ENCODE measurements around the gene MAFB. TPM values are rescaled to one million over a fixed set of nuclear protein-coding genes. Genes with fewer than 3 reads are reported as not detected.
"Not testable (repeated sequence)": the region's sequence is repeated elsewhere in the genome, so short reads cannot be mapped to it uniquely, and the experiment has no call there.

The MAFB gene
- polyA plus RNA-seq: 10 to 100 TPM in 1 of 4 donors, 1 to 10 TPM in 3; 1.1 to 10.7 (median 7.5) TPM
- long read RNA-seq, donor 1, transcript MAFB-201 (1 exons, 3,393 nt): major isoform, 18 of 18 reads
- long read RNA-seq, donor 1, partial matches to known transcripts: 0 of 18 reads
- long read RNA-seq, donor 1, other reads (novel, unspliced or antisense): 0 of 18 reads
- long read RNA-seq, donor 2, transcript MAFB-201 (1 exons, 3,393 nt): major isoform, 5 of 5 reads
- long read RNA-seq, donor 2, partial matches to known transcripts: 0 of 5 reads
- long read RNA-seq, donor 2, other reads (novel, unspliced or antisense): 0 of 5 reads
- long read RNA-seq, donor 3, transcript MAFB-201 (1 exons, 3,393 nt): major isoform, 12 of 12 reads
- long read RNA-seq, donor 3, partial matches to known transcripts: 0 of 12 reads
- long read RNA-seq, donor 3, other reads (novel, unspliced or antisense): 0 of 12 reads
- long read RNA-seq, donor 4: 0 reads
- long read RNA-seq, donor 5, partial matches to known transcripts: 0 of 4 reads
- long read RNA-seq, donor 5, other reads (novel, unspliced or antisense): 0 of 4 reads
- long read RNA-seq, donor 6, partial matches to known transcripts: 0 of 1 reads
- long read RNA-seq, donor 6, other reads (novel, unspliced or antisense): 0 of 1 reads
- long read RNA-seq, donor 7, transcript MAFB-201 (1 exons, 3,393 nt): major isoform, 8 of 8 reads
- long read RNA-seq, donor 7, partial matches to known transcripts: 0 of 8 reads
- long read RNA-seq, donor 7, other reads (novel, unspliced or antisense): 0 of 8 reads
- long read RNA-seq, donor 8, partial matches to known transcripts: 0 of 3 reads
- long read RNA-seq, donor 8, other reads (novel, unspliced or antisense): 0 of 3 reads
- long read RNA-seq, donor 9, partial matches to known transcripts: 0 of 3 reads
- long read RNA-seq, donor 9, other reads (novel, unspliced or antisense): 0 of 3 reads
- long read RNA-seq, donor 10, transcript MAFB-201 (1 exons, 3,393 nt): major isoform, 8 of 8 reads
- long read RNA-seq, donor 10, partial matches to known transcripts: 0 of 8 reads
- long read RNA-seq, donor 10, other reads (novel, unspliced or antisense): 0 of 8 reads

- DNase-seq (peak; percentile 91 to 94), FAIRE-seq (no peak)
- Histone ChIP-seq H3K27ac (ENCODE audit: low read depth in 1 of 3, low read length in 2 of 3) (peak within 1 kb of the TSS; percentile 78 to 94 (median 85)), H3K27me3 (ENCODE audit: control insufficient read depth in 3 of 3, insufficient read depth in 3 of 3, low read length in 3 of 3) (peaks cover 14 to 77% (median 32%) of the 10 kb centered on the region in 3 donors), H3K4me3 (ENCODE audit: low read depth in 1 of 3, low read length in 3 of 3) (peak within 1 kb of the TSS in 2 of 3 donors; percentile 53 to 60), H3K9me3 (ENCODE audit: control insufficient read depth in 2 of 2, insufficient read depth in 1 of 2, low read depth in 1 of 2, low read length in 1 of 2) (no peaks in the 10 kb centered on the region), H3K4me1 (ENCODE audit: control insufficient read depth in 3 of 3, insufficient read depth in 2 of 3, low read depth in 1 of 3, low read length in 2 of 3) (no peaks in the 10 kb centered on the region), H3K36me3 (ENCODE audit: control insufficient read depth in 3 of 3, insufficient read depth in 2 of 3, low read depth in 1 of 3, low read length in 3 of 3) (peaks cover 0 to 6% (median 0%) of the 10 kb centered on the region in 3 donors)
- 0 to 1% (median 1%) methylated on average over 48 to 85 of the region's 85 CpGs for WGBS, 3 donors
Measured at GRCh38 chr20:40689100-40689942, at the start of gene MAFB. TSS of gene MAFB (minus strand) at chr20:40689236. CDS start at chr20:40688850, 386 bp downstream.

GRCh38 chr20:40736468-40736867, 47.4 kb upstream of the MAFB start:
- H3K27me3 ChIP-seq (ENCODE audit: control insufficient read depth in 3 of 3, insufficient read depth in 3 of 3, low read length in 3 of 3); H3K4me3 ChIP-seq (ENCODE audit: low read depth in 1 of 3, low read length in 3 of 3); H3K4me1 ChIP-seq (ENCODE audit: control insufficient read depth in 3 of 3, insufficient read depth in 2 of 3, low read depth in 1 of 3, low read length in 2 of 3); DNase-seq; FAIRE-seq; H3K36me3 ChIP-seq (ENCODE audit: control insufficient read depth in 3 of 3, insufficient read depth in 2 of 3, low read depth in 1 of 3, low read length in 3 of 3); H3K9me3 ChIP-seq (ENCODE audit: control insufficient read depth in 2 of 2, insufficient read depth in 1 of 2, low read depth in 1 of 2, low read length in 1 of 2); H3K27ac ChIP-seq (ENCODE audit: low read depth in 1 of 3, low read length in 2 of 3): not testable (repeated sequence)
- 77 to 86% (median 82%) methylated on average over 4 of the region's 4 CpGs for WGBS, 3 donors

- no peak overlapping the region for H3K27ac ChIP-seq (ENCODE audit: low read depth in 1 of 3, low read length in 2 of 3)
- H3K4me3 ChIP-seq (ENCODE audit: low read depth in 1 of 3, low read length in 3 of 3): no peak overlapping the region
- H3K4me1 ChIP-seq (ENCODE audit: control insufficient read depth in 3 of 3, insufficient read depth in 2 of 3, low read depth in 1 of 3, low read length in 2 of 3): no peaks in the 10 kb centered on the region
- H3K27me3 ChIP-seq (ENCODE audit: control insufficient read depth in 3 of 3, insufficient read depth in 3 of 3, low read length in 3 of 3): peaks cover 0 to 2% (median 0%) of the 10 kb centered on the region in 3 donors
- H3K36me3 ChIP-seq (ENCODE audit: control insufficient read depth in 3 of 3, insufficient read depth in 2 of 3, low read depth in 1 of 3, low read length in 3 of 3): no peaks in the 10 kb centered on the region
- no peak for FAIRE-seq
- 25 to 50% (median 33%) methylated on average over 2 of the region's 2 CpGs for WGBS, 3 donors
- no peaks in the 10 kb centered on the region for H3K9me3 ChIP-seq (ENCODE audit: control insufficient read depth in 2 of 2, insufficient read depth in 1 of 2, low read depth in 1 of 2, low read length in 1 of 2)
- no peak for DNase-seq
Measured at GRCh38 chr20:40728996-40729395, 40.0 kb upstream of the MAFB start.

GRCh38 chr20:40728470-40728869, 39.4 kb upstream of the MAFB start:
- no peak overlapping the region for H3K4me3 ChIP-seq (ENCODE audit: low read depth in 1 of 3, low read length in 3 of 3)
- FAIRE-seq (no peak), DNase-seq (no peak)
- H3K9me3 ChIP-seq (ENCODE audit: control insufficient read depth in 2 of 2, insufficient read depth in 1 of 2, low read depth in 1 of 2, low read length in 1 of 2): no peaks in the 10 kb centered on the region
- H3K27me3 ChIP-seq (ENCODE audit: control insufficient read depth in 3 of 3, insufficient read depth in 3 of 3, low read length in 3 of 3): peaks cover 0 to 2% (median 0%) of the 10 kb centered on the region in 3 donors
- H3K4me1 ChIP-seq (ENCODE audit: control insufficient read depth in 3 of 3, insufficient read depth in 2 of 3, low read depth in 1 of 3, low read length in 2 of 3): no peaks in the 10 kb centered on the region
- H3K27ac ChIP-seq (ENCODE audit: low read depth in 1 of 3, low read length in 2 of 3): no peak overlapping the region
- no peaks in the 10 kb centered on the region for H3K36me3 ChIP-seq (ENCODE audit: control insufficient read depth in 3 of 3, insufficient read depth in 2 of 3, low read depth in 1 of 3, low read length in 3 of 3)
- 15 to 42% (median 31%) methylated on average over 1 of the region's 1 CpG for WGBS, 3 donors

GRCh38 chr20:40727960-40728359, 38.9 kb upstream of the MAFB start:
- H3K27me3 ChIP-seq (ENCODE audit: control insufficient read depth in 3 of 3, insufficient read depth in 3 of 3, low read length in 3 of 3): peaks cover 0 to 2% (median 0%) of the 10 kb centered on the region in 3 donors
- H3K4me1 ChIP-seq (ENCODE audit: control insufficient read depth in 3 of 3, insufficient read depth in 2 of 3, low read depth in 1 of 3, low read length in 2 of 3): no peaks in the 10 kb centered on the region
- DNase-seq (no peak), FAIRE-seq (no peak)
- H3K9me3 ChIP-seq (ENCODE audit: control insufficient read depth in 2 of 2, insufficient read depth in 1 of 2, low read depth in 1 of 2, low read length in 1 of 2): no peaks in the 10 kb centered on the region
- H3K4me3 ChIP-seq (ENCODE audit: low read depth in 1 of 3, low read length in 3 of 3): no peak overlapping the region
- no peak overlapping the region for H3K27ac ChIP-seq (ENCODE audit: low read depth in 1 of 3, low read length in 2 of 3)
- no peaks in the 10 kb centered on the region for H3K36me3 ChIP-seq (ENCODE audit: control insufficient read depth in 3 of 3, insufficient read depth in 2 of 3, low read depth in 1 of 3, low read length in 3 of 3)

GRCh38 chr20:40726776-40727175, 37.7 kb upstream of the MAFB start:
- H3K9me3 ChIP-seq (ENCODE audit: control insufficient read depth in 2 of 2, insufficient read depth in 1 of 2, low read depth in 1 of 2, low read length in 1 of 2): no peaks in the 10 kb centered on the region
- WGBS, 3 donors: 48 to 80% (median 62%) methylated on average over 3 of the region's 3 CpGs
- H3K27ac ChIP-seq (ENCODE audit: low read depth in 1 of 3, low read length in 2 of 3): no peak overlapping the region
- FAIRE-seq (no peak), DNase-seq (no peak)
- H3K36me3 ChIP-seq (ENCODE audit: control insufficient read depth in 3 of 3, insufficient read depth in 2 of 3, low read depth in 1 of 3, low read length in 3 of 3): no peaks in the 10 kb centered on the region
- peaks cover 0 to 2% (median 0%) of the 10 kb centered on the region in 3 donors for H3K27me3 ChIP-seq (ENCODE audit: control insufficient read depth in 3 of 3, insufficient read depth in 3 of 3, low read length in 3 of 3)
- H3K4me1 ChIP-seq (ENCODE audit: control insufficient read depth in 3 of 3, insufficient read depth in 2 of 3, low read depth in 1 of 3, low read length in 2 of 3): no peaks in the 10 kb centered on the region
- H3K4me3 ChIP-seq (ENCODE audit: low read depth in 1 of 3, low read length in 3 of 3): no peak overlapping the region

- DNase-seq: no peak
- no peaks in the 10 kb centered on the region for H3K4me1 ChIP-seq (ENCODE audit: control insufficient read depth in 3 of 3, insufficient read depth in 2 of 3, low read depth in 1 of 3, low read length in 2 of 3)
- 76 to 79% (median 76%) methylated on average over 7 of the region's 7 CpGs for WGBS, 3 donors
- H3K9me3 ChIP-seq (ENCODE audit: control insufficient read depth in 2 of 2, insufficient read depth in 1 of 2, low read depth in 1 of 2, low read length in 1 of 2): no peaks in the 10 kb centered on the region
- FAIRE-seq: no peak
- peaks cover 0 to 2% (median 0%) of the 10 kb centered on the region in 3 donors for H3K27me3 ChIP-seq (ENCODE audit: control insufficient read depth in 3 of 3, insufficient read depth in 3 of 3, low read length in 3 of 3)
- no peaks in the 10 kb centered on the region for H3K36me3 ChIP-seq (ENCODE audit: control insufficient read depth in 3 of 3, insufficient read depth in 2 of 3, low read depth in 1 of 3, low read length in 3 of 3)
- no peak overlapping the region for H3K4me3 ChIP-seq (ENCODE audit: low read depth in 1 of 3, low read length in 3 of 3)
- no peak overlapping the region for H3K27ac ChIP-seq (ENCODE audit: low read depth in 1 of 3, low read length in 2 of 3)
Measured at GRCh38 chr20:40724566-40724965, 35.5 kb upstream of the MAFB start.

All from small intestine (tissue), 16 donors.